ENCODE data around the gene USP37.

USP37 gene

GRCh38 chr2:218477247-218477646, 90.9 kb downstream of the USP37 start:
- no peak for DNase-seq (ENCODE audit: low read depth)

- no peak for DNase-seq (ENCODE audit: low read depth)
Measured at GRCh38 chr2:218476676-218477075, 91.5 kb downstream of the USP37 start.

- DNase-seq (ENCODE audit: low read depth): no peak
Measured at GRCh38 chr2:218474527-218474926, 93.6 kb downstream of the USP37 start.

GRCh38 chr2:218472988-218473387, 95.2 kb downstream of the USP37 start:
- no peak for DNase-seq (ENCODE audit: low read depth)

- DNase-seq (ENCODE audit: low read depth): no peak
Measured at GRCh38 chr2:218471982-218472381, 96.2 kb downstream of the USP37 start.

GRCh38 chr2:218471036-218471435, 97.1 kb downstream of the USP37 start:
- DNase-seq (ENCODE audit: low read depth): no peak

- DNase-seq (ENCODE audit: low read depth): no peak
Measured at GRCh38 chr2:218470448-218470847, 97.7 kb downstream of the USP37 start.

GRCh38 chr2:218465987-218466633, 102.0 kb downstream of the USP37 start:
- no peak for DNase-seq (ENCODE audit: low read depth)

- DNase-seq (ENCODE audit: low read depth): no peak
Measured at GRCh38 chr2:218458598-218458997, 109.6 kb downstream of the USP37 start.

GRCh38 chr2:218456849-218457248, 111.3 kb downstream of the USP37 start:
- DNase-seq (ENCODE audit: low read depth): no peak

- DNase-seq (ENCODE audit: low read depth): no peak
Measured at GRCh38 chr2:218452079-218452478, 116.1 kb downstream of the USP37 start.

- DNase-seq (ENCODE audit: low read depth): no peak
Measured at GRCh38 chr2:218448934-218449333, 119.2 kb downstream of the USP37 start.

- DNase-seq (ENCODE audit: low read depth): no peak
Measured at GRCh38 chr2:218447072-218447471, 121.1 kb downstream of the USP37 start.

- no peak for DNase-seq (ENCODE audit: low read depth)
Measured at GRCh38 chr2:218446547-218446946, 121.6 kb downstream of the USP37 start.

GRCh38 chr2:218445602-218446001, 122.5 kb downstream of the USP37 start:
- DNase-seq (ENCODE audit: low read depth): no peak

GRCh38 chr2:218444692-218445357, 123.3 kb downstream of the USP37 start:
- no peak for DNase-seq (ENCODE audit: low read depth)

GRCh38 chr2:218438596-218438995, 129.6 kb downstream of the USP37 start:
- no peak for DNase-seq (ENCODE audit: low read depth)

- DNase-seq (ENCODE audit: low read depth): no peak
Measured at GRCh38 chr2:218437969-218438368, 130.2 kb downstream of the USP37 start.

- DNase-seq (ENCODE audit: low read depth): no peak
Measured at GRCh38 chr2:218436992-218437391, 131.2 kb downstream of the USP37 start.

- DNase-seq (ENCODE audit: low read depth): no peak
Measured at GRCh38 chr2:218435003-218435982, 132.9 kb downstream of the USP37 start.

GRCh38 chr2:218434456-218434855, 133.7 kb downstream of the USP37 start:
- no peak for DNase-seq (ENCODE audit: low read depth)

GRCh38 chr2:218432676-218433365, 135.3 kb downstream of the USP37 start:
- DNase-seq (ENCODE audit: low read depth): no peak

Measured in CMK (cell line).